SK-N-SH (cell line): ENCODE data around the gene AP2S1. TPM values are rescaled to one million over a fixed set of nuclear protein-coding genes. Genes with fewer than 3 reads are reported as not detected.
A peak's percentile ranks its signal among the peaks of the same experiment; 100 is the strongest.

Source experiments
- CTCF ChIA-PET: fragments of 300-600, 350-600 bp; formaldehyde crosslinking; extraction: SDS; loops from one replicate; lab custom pipeline; 2021; lab: Yijun Ruan, JAX
- POLR2A ChIA-PET: fragments of 350-600 bp; sonication (Branson Sonifier 250); formaldehyde crosslinking; extraction: SDS; loops from one replicate; lab custom pipeline; 2020; ENCODE audit warnings: antibody characterized with exemption, inconsistent platforms; lab: Yijun Ruan, JAX
- DNase-seq: peaks from one replicate; pipeline ENCODE4 v3.0.0; 2012
- H2AFZ ChIP-seq: fragments of 200-600 bp; sonication (generic); 2 replicates; pipeline ENCODE4 v1.8.1; 2016; ENCODE audit warnings: antibody characterized with exemption, mild to moderate bottlenecking, low read depth
- H3F3A ChIP-seq: fragments of 200-600 bp; sonication (generic); replicated peaks from 2 replicates; pipeline ENCODE3; 2016; ENCODE audit warnings: antibody characterized with exemption, mild to moderate bottlenecking; ENCODE audit not compliant: insufficient read depth
- H3K27ac ChIP-seq, 2 experiments: fragments of 200-500 bp in 1 of 2; fragments of 200-600 bp in 1 of 2; sonication (Bioruptor generic) in 1 of 2; sonication (generic), shearing (Covaris generic) in 1 of 2; 2 replicates each; pipeline versions ENCODE4 v1.5.1 to v1.6.1; 2014 to 2016; ENCODE audit warnings: low read depth in 2 of 2, inconsistent platforms in 1 of 2, low read length in 1 of 2, mild to moderate bottlenecking in 1 of 2, mixed read lengths in 1 of 2
- H3K27me3 ChIP-seq: fragments of 200-600 bp; sonication (generic), shearing (Covaris generic); 2 replicates; pipeline ENCODE4 v1.6.1; 2016; ENCODE audit warnings: mixed run types; ENCODE audit not compliant: insufficient read depth
- H3K36me3 ChIP-seq, 2 experiments: fragments of 200-500 bp in 1 of 2; fragments of 200-600 bp in 1 of 2; sonication (Bioruptor generic) in 1 of 2; sonication (generic) in 1 of 2; replicated peaks in 1 of 2; 2 replicates each; pipeline versions ENCODE3 to v1.5.1; 2014 to 2016; ENCODE audit warnings: low read length in 1 of 2, mild to moderate bottlenecking in 1 of 2; ENCODE audit not compliant: insufficient read depth in 2 of 2, control insufficient read depth in 1 of 2
- H3K4me1 ChIP-seq, 2 experiments: fragments of 200-500 bp in 1 of 2; fragments of 200-600 bp in 1 of 2; sonication (Bioruptor generic) in 1 of 2; sonication (generic), shearing (Covaris generic) in 1 of 2; 2 replicates each; pipeline versions ENCODE4 v1.5.1 to v1.6.1; 2014 to 2016; ENCODE audit warnings: low read depth in 1 of 2, low read length in 1 of 2, mixed run types in 1 of 2; ENCODE audit not compliant: insufficient read depth in 2 of 2, control insufficient read depth in 1 of 2
- H3K4me2 ChIP-seq: fragments of 200-600 bp; sonication (generic), shearing (Covaris generic); 2 replicates; pipeline ENCODE4 v1.6.1; 2017; ENCODE audit warnings: mixed run types
- H3K4me3 ChIP-seq, 2 experiments: fragments of 200-500 bp in 1 of 2; fragments of 200-600 bp in 1 of 2; sonication (Bioruptor generic) in 1 of 2; sonication (generic), shearing (Covaris generic) in 1 of 2; 2 replicates each; pipeline versions ENCODE4 v1.5.1 to v1.8.1; 2014 to 2016; ENCODE audit warnings: low read depth in 2 of 2, inconsistent platforms in 1 of 2, low read length in 1 of 2, mild to moderate bottlenecking in 1 of 2, mixed read lengths in 1 of 2, moderate library complexity in 1 of 2
- H3K79me2 ChIP-seq: fragments of 200-600 bp; sonication (generic); 2 replicates; pipeline ENCODE4 v1.8.1; 2017; ENCODE audit warnings: mild to moderate bottlenecking; ENCODE audit not compliant: insufficient read depth
- H3K9ac ChIP-seq: fragments of 200-600 bp; sonication (generic); 2 replicates; pipeline ENCODE4 v1.6.1; 2017; ENCODE audit warnings: mixed run types
- H3K9me2 ChIP-seq: fragments of 200-600 bp; sonication (generic); 2 replicates; pipeline ENCODE4 v1.6.1; 2017; ENCODE audit warnings: mixed run types
- H3K9me3 ChIP-seq: fragments of 200-600 bp; sonication (generic); 2 replicates; pipeline ENCODE4 v1.6.1; 2017; ENCODE audit warnings: mixed run types, mild to moderate bottlenecking, moderate library complexity
- H4K20me1 ChIP-seq: fragments of 200-600 bp; sonication (generic); 2 replicates; pipeline ENCODE4 v1.6.1; 2017; ENCODE audit warnings: mild to moderate bottlenecking, mixed run types; ENCODE audit not compliant: insufficient read depth
- CHD2 ChIP-seq: fragments of 150-350 bp; IDR thresholded peaks from 2 replicates; pipeline ENCODE4 v1.6.1; 2018; ENCODE audit warnings: low read length; ENCODE audit not compliant: partially characterized antibody
- ELF1 ChIP-seq: IDR thresholded peaks from 2 replicates; pipeline ENCODE4 v1.4.0; 2012
- EP300 ChIP-seq, 2 experiments: IDR thresholded peaks; 2 replicates each; pipeline versions ENCODE4 v1.4.0 to v1.6.1; 2012; ENCODE audit warnings: borderline replicate concordance in 1 of 2, low read depth in 1 of 2, low read length in 1 of 2
- EZH2phosphoT487 ChIP-seq: fragments of 200-600 bp; sonication (generic); IDR thresholded peaks from 2 replicates; pipeline ENCODE4 v1.6.1; 2017; ENCODE audit warnings: low read depth, mixed run types, mild to moderate bottlenecking, antibody characterized with exemption, moderate library complexity, borderline replicate concordance
- FOSL2 ChIP-seq: IDR thresholded peaks from 2 replicates; pipeline ENCODE4 v1.4.0; 2012; ENCODE audit warnings: low read depth, mild to moderate bottlenecking, moderate library complexity, borderline replicate concordance
- FOXM1 ChIP-seq: IDR thresholded peaks from 2 replicates; pipeline ENCODE4 v1.4.0; 2012; ENCODE audit warnings: low read depth, mild to moderate bottlenecking
- GABPA ChIP-seq: IDR thresholded peaks from 2 replicates; pipeline ENCODE4 v1.4.0; 2012; ENCODE audit warnings: low read depth, mild to moderate bottlenecking
- JUND ChIP-seq: IDR thresholded peaks from 2 replicates; pipeline ENCODE4 v1.4.0; 2012
- MEF2A ChIP-seq: IDR thresholded peaks from 2 replicates; pipeline ENCODE4 v1.4.0; 2012; ENCODE audit warnings: low read depth, borderline replicate concordance
- MXI1 ChIP-seq: IDR thresholded peaks from 2 replicates; pipeline ENCODE4 v1.6.1; 2012; ENCODE audit warnings: mild to moderate bottlenecking, low read depth, low read length, improper control_type of control experiment
- NFIC ChIP-seq: IDR thresholded peaks from 2 replicates; pipeline ENCODE4 v1.4.0; 2012; ENCODE audit warnings: borderline replicate concordance
- NRF1 ChIP-seq: IDR thresholded peaks from 2 replicates; pipeline ENCODE4 v1.6.1; 2012; ENCODE audit warnings: low read depth, mild to moderate bottlenecking, low read length
- RCOR1 ChIP-seq: fragments of 150-350 bp; IDR thresholded peaks from 2 replicates; pipeline ENCODE4 v1.6.1; 2017; ENCODE audit warnings: antibody characterized with exemption, low read length
- RFX5 ChIP-seq: IDR thresholded peaks from 2 replicates; pipeline ENCODE4 v1.6.1; 2012; ENCODE audit warnings: mild to moderate bottlenecking, improper control_type of control experiment, low read length
- SIN3A ChIP-seq: IDR thresholded peaks from 2 replicates; pipeline ENCODE4 v1.6.1; 2012; ENCODE audit warnings: low read depth, mild to moderate bottlenecking, low read length, moderate library complexity, borderline replicate concordance
- TCF12 ChIP-seq: IDR thresholded peaks from 2 replicates; pipeline ENCODE4 v1.4.0; 2012
- TEAD4 ChIP-seq: IDR thresholded peaks from 2 replicates; pipeline ENCODE4 v1.4.0; 2012; ENCODE audit warnings: mild to moderate bottlenecking, borderline replicate concordance; ENCODE audit not compliant: insufficient read depth
- YY1 ChIP-seq: IDR thresholded peaks from 2 replicates; pipeline ENCODE4 v1.4.0; 2012; ENCODE audit warnings: low read depth, mild to moderate bottlenecking
- WGBS: methylation state at CpG from one replicate; pipeline ENCODE4 v1.1.6; 2017; ENCODE audit warnings: low lambda C conversion rate; 5-methylcytosine and 5-hydroxymethylcytosine counted together
- polyA plus RNA-seq, 3 experiments: library from polyadenylated mRNA; depleted of rRNA; stranded (reverse); fragments of >200 nt; gene quantifications; 2 replicates each; pipeline ENCODE4 v1.2.3, GENCODE V29; 2012
- TF ChIP-seq, protein P1 (sequence below): fragments of 150-350 bp; IDR thresholded peaks from 2 replicates; pipeline ENCODE4 v1.6.1; 2016; ENCODE audit warnings: mild to moderate bottlenecking, low read depth, low read length
- TF ChIP-seq, protein P2 (sequence below): fragments of 150-350 bp; IDR thresholded peaks from 2 replicates; pipeline ENCODE4 v1.6.1; 2017; ENCODE audit warnings: antibody characterized with exemption, low read length, low read depth, borderline replicate concordance
- TF ChIP-seq, protein P3 (sequence below): IDR thresholded peaks from 2 replicates; pipeline ENCODE4 v1.6.1; 2012; ENCODE audit warnings: mild to moderate bottlenecking, low read depth, low read length, moderate library complexity
- TF ChIP-seq, protein P4 (sequence below): IDR thresholded peaks from 2 replicates; pipeline ENCODE4; 2012

Gene AP2S1
- polyA plus RNA-seq, 1 of the 3 experiments (the other 2 are of a cell fraction) = 565 TPM

DNA sequence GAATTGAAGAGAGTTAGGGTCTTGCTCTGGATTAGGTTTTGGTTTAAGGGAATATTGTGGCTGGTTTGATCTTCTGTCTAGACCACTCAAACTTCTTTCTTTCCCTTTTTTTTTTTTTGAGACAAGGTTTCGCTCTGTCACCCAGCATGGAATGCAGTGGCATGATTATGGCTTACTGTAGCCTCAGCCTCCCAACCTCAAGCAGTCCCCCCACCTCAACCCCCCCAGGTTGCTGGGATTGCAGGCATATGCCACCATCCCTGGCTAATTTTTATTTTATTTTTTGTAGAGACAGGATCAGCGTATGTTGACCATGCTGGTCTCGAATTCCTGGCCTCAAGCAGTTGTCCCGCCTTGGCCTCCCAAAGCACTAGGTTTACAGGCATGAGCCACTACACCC lies 31.4 kb upstream of the AP2S1 start:
- no peak overlapping the region for H3K27ac ChIP-seq
- peaks cover 50% of the 10 kb centered on the region for H3F3A ChIP-seq
- ChIA-PET POLR2A (no interaction called here), CTCF (interaction anchor here (1.0 to 1.1 kb wide), 2 partner anchors 14 to 17 kb away, joined by 3 read pairs; no protein-coding TSS in a partner anchor)
- H3K4me3 ChIP-seq = no peak overlapping the region
- no peaks in the 10 kb centered on the region for H3K9me3 ChIP-seq
- peaks cover 4 to 16% of the 10 kb centered on the region in 2 experiments; a peak in 3 of 4 replicates for H3K4me1 ChIP-seq
- H3K9me2 ChIP-seq = no peaks in the 10 kb centered on the region
- H3K4me2 ChIP-seq = no peak overlapping the region
- H4K20me1 ChIP-seq = peaks cover 42% of the 10 kb centered on the region
- no peak for DNase-seq
- H3K36me3 ChIP-seq = no peaks in the 10 kb centered on the region
- 100% methylated on average over 4 of the region's 4 CpGs for WGBS
- H2AFZ ChIP-seq = no peak overlapping the region
- no peak for TF ChIP-seq TCF12
- TF ChIP-seq NFIC = no peak
- TF ChIP-seq YY1 = no peak
- no peak for TF ChIP-seq FOSL2
- TF ChIP-seq EP300 (IDR thresholded peaks at IDR 0.05; ENCODE audit: borderline replicate concordance in 1 of 2, low read depth in 1 of 2, low read length in 1 of 2) = no peak
- TF ChIP-seq MXI1 = no peak
- TF ChIP-seq CHD2 = no peak
- no peak overlapping the region for H3K9ac ChIP-seq
- H3K27me3 ChIP-seq = no peaks in the 10 kb centered on the region
- H3K79me2 ChIP-seq = peaks cover 89% of the 10 kb centered on the region

DNA sequence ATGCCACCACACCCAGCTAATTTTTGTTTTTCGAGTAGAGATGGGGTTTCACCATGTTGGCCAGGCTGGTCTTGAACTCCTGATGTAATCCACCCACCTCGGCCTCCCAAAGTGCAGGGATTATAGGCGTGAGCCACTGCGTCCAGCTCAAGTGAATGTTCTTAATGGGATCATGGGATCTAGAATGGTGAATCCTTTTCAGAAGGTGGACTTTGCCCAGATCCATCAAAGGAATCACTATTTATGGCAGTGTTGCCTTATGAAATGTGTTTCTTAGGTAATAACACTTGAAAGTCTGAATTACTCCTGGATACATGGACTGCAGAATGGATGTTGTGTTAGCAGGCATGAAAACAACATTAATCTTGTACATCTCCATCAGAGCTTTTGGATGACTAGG lies 30.4 kb upstream of the AP2S1 start:
- WGBS = 94% methylated on average over 4 of the region's 4 CpGs
- Histone ChIP-seq H3K4me3 (no peak overlapping the region), H3K9me2 (no peaks in the 10 kb centered on the region), H3K27ac (peak overlapping the region in 1 of 2 experiments; percentile 91; a peak in 1 of 4 replicates), H4K20me1 (peaks cover 36% of the 10 kb centered on the region), H3K27me3 (no peaks in the 10 kb centered on the region), H2AFZ (no peak overlapping the region), H3K4me1 (peaks cover 4 to 16% of the 10 kb centered on the region in 2 experiments; a peak in 3 of 4 replicates), H3K9ac (no peak overlapping the region), H3K4me2 (no peak overlapping the region), H3F3A (peaks cover 44% of the 10 kb centered on the region), H3K36me3 (no peaks in the 10 kb centered on the region), H3K9me3 (no peaks in the 10 kb centered on the region), H3K79me2 (peaks cover 91% of the 10 kb centered on the region)
- CTCF ChIA-PET = interaction anchor here (1.0 kb wide), 1 partner anchor 16 kb away, joined by 3 read pairs; no protein-coding TSS in a partner anchor
- POLR2A ChIA-PET = interaction anchor here (0.9 kb wide), 1 partner anchor 18 kb away, joined by 3 read pairs; no protein-coding TSS in a partner anchor
- no peak for TF ChIP-seq FOSL2
- TF ChIP-seq FOXM1 = no peak
- no peak for TF ChIP-seq SIN3A
- TF ChIP-seq GABPA = no peak
- TF ChIP-seq RFX5 = no peak
- TF ChIP-seq, protein P1, sequence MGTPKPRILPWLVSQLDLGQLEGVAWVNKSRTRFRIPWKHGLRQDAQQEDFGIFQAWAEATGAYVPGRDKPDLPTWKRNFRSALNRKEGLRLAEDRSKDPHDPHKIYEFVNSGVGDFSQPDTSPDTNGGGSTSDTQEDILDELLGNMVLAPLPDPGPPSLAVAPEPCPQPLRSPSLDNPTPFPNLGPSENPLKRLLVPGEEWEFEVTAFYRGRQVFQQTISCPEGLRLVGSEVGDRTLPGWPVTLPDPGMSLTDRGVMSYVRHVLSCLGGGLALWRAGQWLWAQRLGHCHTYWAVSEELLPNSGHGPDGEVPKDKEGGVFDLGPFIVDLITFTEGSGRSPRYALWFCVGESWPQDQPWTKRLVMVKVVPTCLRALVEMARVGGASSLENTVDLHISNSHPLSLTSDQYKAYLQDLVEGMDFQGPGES = no peak
- TF ChIP-seq, protein P2, sequence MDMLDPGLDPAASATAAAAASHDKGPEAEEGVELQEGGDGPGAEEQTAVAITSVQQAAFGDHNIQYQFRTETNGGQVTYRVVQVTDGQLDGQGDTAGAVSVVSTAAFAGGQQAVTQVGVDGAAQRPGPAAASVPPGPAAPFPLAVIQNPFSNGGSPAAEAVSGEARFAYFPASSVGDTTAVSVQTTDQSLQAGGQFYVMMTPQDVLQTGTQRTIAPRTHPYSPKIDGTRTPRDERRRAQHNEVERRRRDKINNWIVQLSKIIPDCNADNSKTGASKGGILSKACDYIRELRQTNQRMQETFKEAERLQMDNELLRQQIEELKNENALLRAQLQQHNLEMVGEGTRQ = no peak
- no peak for TF ChIP-seq NRF1
- no peak for TF ChIP-seq RCOR1
- TF ChIP-seq EZH2phosphoT487 = no peak
- TF ChIP-seq TEAD4 = no peak
- TF ChIP-seq, protein P3, sequence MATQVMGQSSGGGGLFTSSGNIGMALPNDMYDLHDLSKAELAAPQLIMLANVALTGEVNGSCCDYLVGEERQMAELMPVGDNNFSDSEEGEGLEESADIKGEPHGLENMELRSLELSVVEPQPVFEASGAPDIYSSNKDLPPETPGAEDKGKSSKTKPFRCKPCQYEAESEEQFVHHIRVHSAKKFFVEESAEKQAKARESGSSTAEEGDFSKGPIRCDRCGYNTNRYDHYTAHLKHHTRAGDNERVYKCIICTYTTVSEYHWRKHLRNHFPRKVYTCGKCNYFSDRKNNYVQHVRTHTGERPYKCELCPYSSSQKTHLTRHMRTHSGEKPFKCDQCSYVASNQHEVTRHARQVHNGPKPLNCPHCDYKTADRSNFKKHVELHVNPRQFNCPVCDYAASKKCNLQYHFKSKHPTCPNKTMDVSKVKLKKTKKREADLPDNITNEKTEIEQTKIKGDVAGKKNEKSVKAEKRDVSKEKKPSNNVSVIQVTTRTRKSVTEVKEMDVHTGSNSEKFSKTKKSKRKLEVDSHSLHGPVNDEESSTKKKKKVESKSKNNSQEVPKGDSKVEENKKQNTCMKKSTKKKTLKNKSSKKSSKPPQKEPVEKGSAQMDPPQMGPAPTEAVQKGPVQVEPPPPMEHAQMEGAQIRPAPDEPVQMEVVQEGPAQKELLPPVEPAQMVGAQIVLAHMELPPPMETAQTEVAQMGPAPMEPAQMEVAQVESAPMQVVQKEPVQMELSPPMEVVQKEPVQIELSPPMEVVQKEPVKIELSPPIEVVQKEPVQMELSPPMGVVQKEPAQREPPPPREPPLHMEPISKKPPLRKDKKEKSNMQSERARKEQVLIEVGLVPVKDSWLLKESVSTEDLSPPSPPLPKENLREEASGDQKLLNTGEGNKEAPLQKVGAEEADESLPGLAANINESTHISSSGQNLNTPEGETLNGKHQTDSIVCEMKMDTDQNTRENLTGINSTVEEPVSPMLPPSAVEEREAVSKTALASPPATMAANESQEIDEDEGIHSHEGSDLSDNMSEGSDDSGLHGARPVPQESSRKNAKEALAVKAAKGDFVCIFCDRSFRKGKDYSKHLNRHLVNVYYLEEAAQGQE = no peak
- TF ChIP-seq CHD2 = no peak
- TF ChIP-seq MEF2A = no peak
- TF ChIP-seq NFIC = no peak
- TF ChIP-seq ELF1 = no peak
- TF ChIP-seq, protein P4, sequence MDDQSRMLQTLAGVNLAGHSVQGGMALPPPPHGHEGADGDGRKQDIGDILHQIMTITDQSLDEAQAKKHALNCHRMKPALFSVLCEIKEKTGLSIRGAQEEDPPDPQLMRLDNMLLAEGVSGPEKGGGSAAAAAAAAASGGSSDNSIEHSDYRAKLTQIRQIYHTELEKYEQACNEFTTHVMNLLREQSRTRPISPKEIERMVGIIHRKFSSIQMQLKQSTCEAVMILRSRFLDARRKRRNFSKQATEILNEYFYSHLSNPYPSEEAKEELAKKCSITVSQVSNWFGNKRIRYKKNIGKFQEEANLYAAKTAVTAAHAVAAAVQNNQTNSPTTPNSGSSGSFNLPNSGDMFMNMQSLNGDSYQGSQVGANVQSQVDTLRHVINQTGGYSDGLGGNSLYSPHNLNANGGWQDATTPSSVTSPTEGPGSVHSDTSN = no peak
- no peak for TF ChIP-seq JUND
- no peak for DNase-seq
